GM18861 (cell line): ENCODE results near the gene MPHOSPH9.

Experiments
- ATAC-seq: cut with Tn5 transposase; IDR thresholded peaks from one replicate; pipeline ENCODE4 v1.9.1; 2021; ENCODE audit not compliant: unreplicated experiment

The MPHOSPH9 gene

DNA sequence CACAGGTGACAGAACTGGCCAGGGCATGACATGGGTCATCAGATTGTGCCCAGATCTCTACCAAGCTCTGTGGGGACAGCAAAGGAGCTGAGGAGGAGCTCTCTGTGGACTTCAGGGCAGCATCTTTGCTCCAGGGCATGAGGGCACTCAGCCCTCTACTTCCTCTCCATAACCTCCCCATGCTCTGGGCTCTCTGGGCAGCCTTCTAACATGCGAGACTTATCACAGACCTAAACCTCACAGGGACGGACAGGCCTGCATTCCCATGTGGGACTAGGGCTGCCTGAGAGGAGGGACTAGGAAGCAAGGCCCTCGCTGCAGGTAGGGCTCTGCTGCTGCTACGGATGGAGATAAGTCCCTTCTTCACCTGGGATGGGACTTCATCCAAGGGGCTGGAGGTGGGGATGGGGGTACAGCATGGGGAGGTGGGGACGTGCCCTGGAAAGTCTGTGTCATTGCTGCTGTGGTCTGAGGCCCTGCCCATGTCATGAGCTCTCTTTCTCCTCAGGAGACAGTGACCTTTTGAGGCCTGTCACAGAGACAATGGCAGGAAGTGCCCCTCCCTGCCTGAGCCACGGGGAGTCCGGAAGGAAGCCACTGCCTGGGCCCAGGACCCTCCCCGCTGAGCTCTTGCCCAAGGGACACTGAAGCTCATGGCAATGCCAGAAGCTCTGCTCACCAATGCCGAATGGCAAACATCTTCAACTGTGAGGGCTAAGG, 126.1 kb downstream of the MPHOSPH9 start:
- no peak for ATAC-seq

GRCh38 chr12:123105211-123105826, 127.6 kb downstream of the MPHOSPH9 start:
- ATAC-seq = no peak

- no peak for ATAC-seq
Measured at GRCh38 chr12:123104809-123105208, 128.1 kb downstream of the MPHOSPH9 start.
